B cell (primary cell): ENCODE data around the gene FYCO1. TPM values are rescaled to one million over a fixed set of nuclear protein-coding genes. Genes with fewer than 3 reads are reported as not detected.

Experiments used
- ATAC-seq: fragments of 200-7000 bp; cut with Tn5 transposase; one replicate; pipeline ENCODE4 v1.10.0; 2021; ENCODE audit warnings: low read depth, mild to moderate bottlenecking, moderate number of reproducible peaks, moderate library complexity
- CTCF ChIA-PET: fragments of 350-600 bp; sonication (Branson Sonifier 250); formaldehyde crosslinking; loops from one replicate; lab custom pipeline; 2021; ENCODE audit warnings: antibody characterized with exemption, inconsistent platforms; lab: Charles Lee
- POLR2A ChIA-PET: fragments of 350-600 bp; sonication (Branson Sonifier 250); formaldehyde crosslinking; loops from one replicate; lab custom pipeline; 2021; ENCODE audit warnings: antibody characterized with exemption; lab: Charles Lee
- DNase-seq: peaks from one replicate; pipeline ENCODE4 v3.0.0; 2013
- H2AFZ ChIP-seq: 2 replicates; pipeline ENCODE4 v1.6.1; 2012; ENCODE audit warnings: mild to moderate bottlenecking, low read depth, low read length; ENCODE audit not compliant: insufficient read depth, poor library complexity, severe bottlenecking
- H3K27ac ChIP-seq, 2 donors: 1 replicate in 1 of 2; 2 replicates in 1 of 2; pipeline ENCODE4 v1.5.1; 2012 to 2013; ENCODE audit warnings: low read length in 2 of 2, mild to moderate bottlenecking in 2 of 2, moderate library complexity in 1 of 2
- H3K27me3 ChIP-seq, 4 experiments: fragments of 200-600 bp in 1 of 4; sonication (generic) in 1 of 4; replicated peaks in 1 of 4; 1 replicate in 2 of 4; 2 replicates in 2 of 4; pipeline versions ENCODE4 v1.6.1 to v1.7.0; 2013 to 2016; ENCODE audit warnings: low read length in 3 of 4, mild to moderate bottlenecking in 2 of 4, mixed read lengths in 1 of 4, moderate library complexity in 1 of 4; ENCODE audit not compliant: insufficient read depth in 4 of 4, control insufficient read depth in 3 of 4; ENCODE audit errors: control extremely low read depth in 1 of 4
- H3K36me3 ChIP-seq, 2 experiments: replicated peaks in 1 of 2; 1 replicate in 1 of 2; 2 replicates in 1 of 2; pipeline versions ENCODE4 v1.6.1 to v1.7.1; 2013; ENCODE audit warnings: low read length in 1 of 2; ENCODE audit not compliant: insufficient read depth in 2 of 2, control insufficient read depth in 1 of 2; ENCODE audit errors: control extremely low read depth in 1 of 2, extremely low read depth in 1 of 2
- H3K4me1 ChIP-seq, 2 donors: fragments of 200-600 bp in 1 of 2; sonication (generic) in 1 of 2; 1 replicate in 1 of 2; 2 replicates in 1 of 2; pipeline versions ENCODE4 v1.5.1 to v1.6.1; 2013 to 2017; ENCODE audit warnings: low read length in 2 of 2; ENCODE audit not compliant: control insufficient read depth in 2 of 2, insufficient read depth in 2 of 2
- H3K4me2 ChIP-seq: replicated peaks from 2 replicates; pipeline ENCODE3; 2012; ENCODE audit warnings: mild to moderate bottlenecking, low read depth, low read length; ENCODE audit not compliant: poor library complexity, severe bottlenecking
- H3K4me3 ChIP-seq, 5 experiments: fragments of 200-600 bp in 1 of 5; sonication (generic) in 1 of 5; 1 replicate in 3 of 5; 2 replicates in 2 of 5; pipeline versions ENCODE4 v1.5.1 to v1.7.0; 2011 to 2016; ENCODE audit warnings: low read length in 4 of 5, mild to moderate bottlenecking in 4 of 5, low read depth in 2 of 5, control low read depth in 1 of 5, moderate library complexity in 1 of 5; ENCODE audit not compliant: insufficient read depth in 1 of 5; ENCODE audit errors: control extremely low read depth in 1 of 5, extremely low read depth in 1 of 5
- H3K79me2 ChIP-seq: fragments of 200-600 bp; sonication (generic); one replicate; pipeline ENCODE4 v1.6.0; 2016; ENCODE audit warnings: low read length; ENCODE audit not compliant: control insufficient read depth, insufficient read depth
- H3K9ac ChIP-seq: fragments of 200-600 bp; sonication (generic); 2 replicates; pipeline ENCODE4 v1.6.1; 2017; ENCODE audit warnings: mild to moderate bottlenecking, low read length, moderate library complexity
- H3K9me3 ChIP-seq, 3 donors: one replicate each; pipeline versions ENCODE4 v1.6.1 to v1.7.1; 2013; ENCODE audit warnings: low read length in 2 of 3; ENCODE audit not compliant: control insufficient read depth in 2 of 3, insufficient read depth in 1 of 3; ENCODE audit errors: control extremely low read depth in 1 of 3
- H4K20me1 ChIP-seq: 2 replicates; pipeline ENCODE4 v1.6.0; 2012; ENCODE audit warnings: mild to moderate bottlenecking, low read length; ENCODE audit not compliant: insufficient read depth, control insufficient read depth, poor library complexity, severe bottlenecking
- H3K27ac Mint-ChIP-seq: one replicate; pipeline ENCODE4 v1.8.0; 2021; ENCODE audit warnings: mixed read lengths
- H3K27me3 Mint-ChIP-seq: one replicate; pipeline ENCODE4 v1.8.0; 2021; ENCODE audit warnings: mixed read lengths
- H3K4me1 Mint-ChIP-seq: one replicate; pipeline ENCODE4 v1.8.0; 2021; ENCODE audit warnings: mixed read lengths
- H3K4me3 Mint-ChIP-seq: one replicate; pipeline ENCODE4 v1.8.0; 2021; ENCODE audit warnings: mixed read lengths
- H3K9me3 Mint-ChIP-seq: one replicate; pipeline ENCODE4 v1.8.0; 2022; ENCODE audit warnings: mixed read lengths; ENCODE audit not compliant: insufficient read depth
- EZH2 ChIP-seq: IDR thresholded peaks from 2 replicates; pipeline ENCODE4 v1.6.1; 2012; ENCODE audit warnings: borderline replicate concordance, low read depth, mild to moderate bottlenecking, moderate library complexity, low read length; ENCODE audit not compliant: insufficient read depth, poor library complexity, severe bottlenecking
- WGBS: methylation state at CpG from one replicate; pipeline ENCODE4 v1.1.5; 2013; ENCODE audit warnings: missing lambda C conversion rate; ENCODE audit not compliant: insufficient coverage; 5-methylcytosine and 5-hydroxymethylcytosine counted together
- intact Hi-C: fragments of 100-400 bp; cut with micrococcal nuclease; formaldehyde crosslinking; loops from one replicate; pipeline ENCODE4 v1.10.0; 2022
- polyA plus RNA-seq: library from polyadenylated mRNA; depleted of rRNA; stranded (reverse); fragments of >200 nt; gene quantifications from 2 replicates; pipeline ENCODE4 v1.2.3, GENCODE V29; 2012
- total RNA-seq, 2 donors: library from RNA; stranded (reverse); fragments of 120-200 nt in 1 of 2; gene quantifications; 1 replicate in 1 of 2; 2 replicates in 1 of 2; pipeline versions ENCODE4 v1.2.3 to v1.2.4, GENCODE V29; 2013 to 2022
- TF ChIP-seq, protein P1 (sequence below): fragments of 200-600 bp; IDR thresholded peaks from one replicate; pipeline ENCODE4 v1.8.0; 2022; ENCODE audit warnings: antibody characterized with exemption, mild to moderate bottlenecking

The FYCO1 gene
- total and polyA plus RNA-seq, 2 donors (not counting 1 experiment from before 2014, with no cell fraction given): 5.4 to 16.7 TPM

DNA sequence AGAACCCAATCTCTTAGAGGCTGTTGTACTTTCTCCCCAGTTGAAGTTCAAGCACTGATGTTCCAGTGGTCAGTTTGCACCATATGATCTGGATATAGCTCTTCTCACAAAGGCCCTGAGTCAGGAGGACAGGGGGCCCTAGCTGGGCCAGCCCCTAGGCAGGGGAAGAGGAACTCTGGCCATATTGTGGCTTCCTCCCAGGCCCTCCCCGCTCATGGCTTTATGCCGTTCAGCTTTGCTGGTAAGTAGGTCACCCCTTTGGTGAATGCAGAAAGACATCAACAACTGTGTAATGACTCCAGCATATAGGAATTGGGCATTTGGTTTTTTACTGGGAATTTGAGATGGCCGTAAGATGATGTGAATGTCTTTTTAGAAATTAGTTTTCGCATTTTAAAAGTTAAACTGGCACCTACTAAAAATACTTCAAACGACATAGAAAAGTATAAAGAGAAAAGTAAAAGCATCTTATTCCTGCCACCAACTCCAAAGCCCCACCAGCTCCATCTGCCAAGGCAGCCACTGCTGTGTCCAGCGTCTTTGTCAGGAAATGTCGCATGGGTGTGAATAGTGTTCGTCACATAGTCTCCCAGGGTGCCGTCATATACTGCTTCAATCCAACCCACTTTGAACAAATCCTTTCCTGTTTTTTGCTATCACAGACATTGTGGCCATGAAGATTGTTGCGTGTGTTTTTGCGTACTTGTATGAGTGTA is 84.0 kb downstream of the FYCO1 start:
- Mint-ChIP-seq H3K4me1 (peaks cover 43% of the 10 kb centered on the region), H3K4me3 (no peak overlapping the region)
- no peak for ATAC-seq

DNA sequence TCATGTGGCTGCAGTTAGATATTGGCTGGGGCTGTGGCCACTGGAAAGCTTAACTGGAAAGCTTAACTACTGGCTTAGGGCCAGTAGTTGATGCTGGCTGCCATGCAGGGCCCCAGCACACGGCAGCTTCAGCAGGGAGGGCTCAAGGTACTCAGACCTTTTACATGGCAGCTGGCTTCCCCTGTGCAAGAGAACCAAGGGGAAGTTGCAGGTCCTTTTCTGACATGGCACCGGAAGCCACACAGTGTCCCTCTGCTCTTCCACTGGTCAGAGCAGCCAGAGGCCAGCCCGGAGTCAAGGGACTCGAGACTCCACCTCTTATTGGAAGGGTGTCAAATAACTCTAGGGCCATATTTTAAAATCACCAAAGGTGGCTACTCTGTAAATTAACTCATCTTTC is 84.7 kb downstream of the FYCO1 start:
- H4K20me1 ChIP-seq: no peaks in the 10 kb centered on the region
- peaks cover 41% of the 10 kb centered on the region for H3K4me1 Mint-ChIP-seq
- 76% methylated on average over 3 of the region's 4 CpGs for WGBS
- H3K9ac ChIP-seq: no peak overlapping the region
- H3K27ac Mint-ChIP-seq: no peak overlapping the region
- H3K27me3 ChIP-seq: no peaks in the 10 kb centered on the region
- POLR2A ChIA-PET: no interaction called here
- H3K4me3 ChIP-seq: no peak overlapping the region
- H3K79me2 ChIP-seq: no peaks in the 10 kb centered on the region
- peaks cover 8 to 36% of the 10 kb centered on the region in 2 donors for H3K4me1 ChIP-seq
- no peak overlapping the region for H3K27ac ChIP-seq
- CTCF ChIA-PET: no interaction called here
- intact Hi-C loops: no loop called here
- H3K4me3 Mint-ChIP-seq: no peak overlapping the region
- H3K36me3 ChIP-seq: peaks cover 0 to 2% of the 10 kb centered on the region in 2 experiments
- no peak for ATAC-seq
- no peaks in the 10 kb centered on the region for H3K27me3 Mint-ChIP-seq
- H3K9me3 ChIP-seq: no peaks in the 10 kb centered on the region
- DNase-seq: no peak
- TF ChIP-seq, protein P1, sequence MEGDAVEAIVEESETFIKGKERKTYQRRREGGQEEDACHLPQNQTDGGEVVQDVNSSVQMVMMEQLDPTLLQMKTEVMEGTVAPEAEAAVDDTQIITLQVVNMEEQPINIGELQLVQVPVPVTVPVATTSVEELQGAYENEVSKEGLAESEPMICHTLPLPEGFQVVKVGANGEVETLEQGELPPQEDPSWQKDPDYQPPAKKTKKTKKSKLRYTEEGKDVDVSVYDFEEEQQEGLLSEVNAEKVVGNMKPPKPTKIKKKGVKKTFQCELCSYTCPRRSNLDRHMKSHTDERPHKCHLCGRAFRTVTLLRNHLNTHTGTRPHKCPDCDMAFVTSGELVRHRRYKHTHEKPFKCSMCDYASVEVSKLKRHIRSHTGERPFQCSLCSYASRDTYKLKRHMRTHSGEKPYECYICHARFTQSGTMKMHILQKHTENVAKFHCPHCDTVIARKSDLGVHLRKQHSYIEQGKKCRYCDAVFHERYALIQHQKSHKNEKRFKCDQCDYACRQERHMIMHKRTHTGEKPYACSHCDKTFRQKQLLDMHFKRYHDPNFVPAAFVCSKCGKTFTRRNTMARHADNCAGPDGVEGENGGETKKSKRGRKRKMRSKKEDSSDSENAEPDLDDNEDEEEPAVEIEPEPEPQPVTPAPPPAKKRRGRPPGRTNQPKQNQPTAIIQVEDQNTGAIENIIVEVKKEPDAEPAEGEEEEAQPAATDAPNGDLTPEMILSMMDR: no peak
- TF ChIP-seq EZH2: no peak
- no peak overlapping the region for H3K4me2 ChIP-seq
- H3K9me3 Mint-ChIP-seq: no peaks in the 10 kb centered on the region
- no peak overlapping the region for H2AFZ ChIP-seq

More for the DNA sequence above, 84.0 kb downstream of the FYCO1 start:
- no peak overlapping the region for H3K4me2 ChIP-seq
- no peaks in the 10 kb centered on the region for H3K27me3 Mint-ChIP-seq
- no peak overlapping the region for H3K27ac ChIP-seq
- no peaks in the 10 kb centered on the region for H3K79me2 ChIP-seq
- H3K9ac ChIP-seq: no peak overlapping the region
- no peak overlapping the region for H3K4me3 ChIP-seq
- no peaks in the 10 kb centered on the region for H3K27me3 ChIP-seq
- no peaks in the 10 kb centered on the region for H3K9me3 ChIP-seq
- CTCF ChIA-PET: interaction anchor here (0.6 kb wide), 1 partner anchor 400 kb away, joined by 3 read pairs; no protein-coding TSS in a partner anchor
- H4K20me1 ChIP-seq: no peaks in the 10 kb centered on the region
- intact Hi-C loops: no loop called here
- WGBS: 71% methylated on average over 2 of the region's 11 CpGs
- peaks cover 14 to 38% of the 10 kb centered on the region in 2 donors for H3K4me1 ChIP-seq
- H2AFZ ChIP-seq: no peak overlapping the region
- H3K9me3 Mint-ChIP-seq: no peaks in the 10 kb centered on the region
- TF ChIP-seq EZH2: no peak
- TF ChIP-seq, protein P1: no peak
- POLR2A ChIA-PET: no interaction called here
- peaks cover 0 to 2% of the 10 kb centered on the region in 2 experiments for H3K36me3 ChIP-seq
- DNase-seq: no peak
- no peak overlapping the region for H3K27ac Mint-ChIP-seq
